HL-60 (cell line): ENCODE data around the gene C11orf16.
"Not testable (repeated sequence)": the region's sequence is repeated elsewhere in the genome, so short reads cannot be mapped to it uniquely, and the experiment has no call there.

Experiments
- CTCF ChIP-seq: IDR thresholded peaks from one replicate; pipeline ENCODE4 v1.5.1; 2011; ENCODE audit warnings: low read length, control low read depth, inconsistent platforms; ENCODE audit not compliant: insufficient read depth
- GABPA ChIP-seq: IDR thresholded peaks from 2 replicates; pipeline ENCODE4 v1.6.1; 2012; ENCODE audit warnings: low read depth
- POLR2AphosphoS5 ChIP-seq: IDR thresholded peaks from 2 replicates; pipeline ENCODE4 v1.6.1; 2012; ENCODE audit warnings: low read depth
- SPI1 ChIP-seq: IDR thresholded peaks from 2 replicates; pipeline ENCODE4 v1.6.1; 2012; ENCODE audit warnings: low read depth, mild to moderate bottlenecking, borderline replicate concordance
- TF ChIP-seq, protein P1 (sequence below): IDR thresholded peaks from 2 replicates; pipeline ENCODE4 v1.6.1; 2012; ENCODE audit warnings: low read depth; ENCODE audit not compliant: insufficient replicate concordance

DNA sequence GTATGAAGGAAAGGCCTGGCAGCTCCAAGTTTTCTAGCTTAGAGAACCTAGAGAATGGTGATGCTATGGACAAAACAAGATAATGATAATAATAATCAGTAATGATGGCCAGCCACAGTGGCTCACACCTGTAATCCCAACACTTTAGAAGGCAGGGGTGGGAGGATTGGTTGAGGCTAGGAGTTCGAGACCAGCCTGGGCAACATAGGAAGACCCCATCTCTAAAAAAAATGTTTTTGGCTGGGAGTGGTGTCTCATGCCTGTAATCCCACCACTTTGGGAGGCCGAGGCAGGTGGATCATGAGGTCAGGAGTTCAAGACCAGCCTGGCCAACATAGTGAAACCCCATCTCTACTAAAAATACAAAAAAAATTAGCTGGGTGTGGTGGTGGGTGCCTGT, 3.0 kb upstream of the C11orf16 start:
- not testable (repeated sequence) for TF ChIP-seq CTCF, SPI1, POLR2AphosphoS5, GABPA
- TF ChIP-seq, protein P1, sequence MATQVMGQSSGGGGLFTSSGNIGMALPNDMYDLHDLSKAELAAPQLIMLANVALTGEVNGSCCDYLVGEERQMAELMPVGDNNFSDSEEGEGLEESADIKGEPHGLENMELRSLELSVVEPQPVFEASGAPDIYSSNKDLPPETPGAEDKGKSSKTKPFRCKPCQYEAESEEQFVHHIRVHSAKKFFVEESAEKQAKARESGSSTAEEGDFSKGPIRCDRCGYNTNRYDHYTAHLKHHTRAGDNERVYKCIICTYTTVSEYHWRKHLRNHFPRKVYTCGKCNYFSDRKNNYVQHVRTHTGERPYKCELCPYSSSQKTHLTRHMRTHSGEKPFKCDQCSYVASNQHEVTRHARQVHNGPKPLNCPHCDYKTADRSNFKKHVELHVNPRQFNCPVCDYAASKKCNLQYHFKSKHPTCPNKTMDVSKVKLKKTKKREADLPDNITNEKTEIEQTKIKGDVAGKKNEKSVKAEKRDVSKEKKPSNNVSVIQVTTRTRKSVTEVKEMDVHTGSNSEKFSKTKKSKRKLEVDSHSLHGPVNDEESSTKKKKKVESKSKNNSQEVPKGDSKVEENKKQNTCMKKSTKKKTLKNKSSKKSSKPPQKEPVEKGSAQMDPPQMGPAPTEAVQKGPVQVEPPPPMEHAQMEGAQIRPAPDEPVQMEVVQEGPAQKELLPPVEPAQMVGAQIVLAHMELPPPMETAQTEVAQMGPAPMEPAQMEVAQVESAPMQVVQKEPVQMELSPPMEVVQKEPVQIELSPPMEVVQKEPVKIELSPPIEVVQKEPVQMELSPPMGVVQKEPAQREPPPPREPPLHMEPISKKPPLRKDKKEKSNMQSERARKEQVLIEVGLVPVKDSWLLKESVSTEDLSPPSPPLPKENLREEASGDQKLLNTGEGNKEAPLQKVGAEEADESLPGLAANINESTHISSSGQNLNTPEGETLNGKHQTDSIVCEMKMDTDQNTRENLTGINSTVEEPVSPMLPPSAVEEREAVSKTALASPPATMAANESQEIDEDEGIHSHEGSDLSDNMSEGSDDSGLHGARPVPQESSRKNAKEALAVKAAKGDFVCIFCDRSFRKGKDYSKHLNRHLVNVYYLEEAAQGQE, result not testable (repeated sequence)
